KOPT-K1 (cell line): ENCODE measurements around the gene PMAIP1.
"Not testable (repeated sequence)": the region's sequence is repeated elsewhere in the genome, so short reads cannot be mapped to it uniquely, and the experiment has no call there.

ENCODE experiments used
- H3K27ac ChIP-seq: fragments of 200-600 bp; sonication (generic); 2 replicates; pipeline ENCODE4 v1.5.1; 2016; ENCODE audit warnings: antibody characterized with exemption, mild to moderate bottlenecking, low read depth, low read length; ENCODE audit not compliant: poor library complexity, severe bottlenecking
- H3K36me3 ChIP-seq: fragments of 200-600 bp; sonication (generic); 2 replicates; pipeline ENCODE4 v1.5.1; 2017; ENCODE audit warnings: antibody characterized with exemption, mild to moderate bottlenecking, low read length, moderate library complexity; ENCODE audit not compliant: insufficient read depth
- H3K9me3 ChIP-seq: fragments of 200-600 bp; sonication (generic); 2 replicates; pipeline ENCODE4 v1.5.1; 2017; ENCODE audit warnings: antibody characterized with exemption, low read length, mild to moderate bottlenecking; ENCODE audit not compliant: insufficient read depth, poor library complexity, severe bottlenecking

Gene PMAIP1

DNA sequence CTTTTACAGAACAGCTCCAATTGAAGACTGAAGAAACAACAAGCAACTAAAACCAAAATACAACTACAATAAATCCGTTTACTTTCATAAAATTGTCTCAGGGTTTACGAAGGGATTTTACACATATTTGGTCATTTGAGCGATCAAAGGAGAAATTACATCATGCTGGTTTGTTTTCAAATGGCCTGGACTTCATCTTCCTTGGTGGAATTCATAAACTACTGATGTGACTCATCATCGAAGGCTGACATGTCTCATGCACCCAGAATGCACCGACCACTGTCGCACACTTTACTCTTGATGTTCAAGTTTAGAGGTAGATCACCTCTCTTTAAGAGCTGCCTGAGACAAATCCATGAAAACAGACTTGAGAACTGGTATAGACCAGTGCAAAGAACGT is 25.6 kb upstream of the PMAIP1 start:
- Histone ChIP-seq H3K36me3 (no peaks in the 10 kb centered on the region), H3K9me3 (no peaks in the 10 kb centered on the region), H3K27ac (no peak overlapping the region)

DNA sequence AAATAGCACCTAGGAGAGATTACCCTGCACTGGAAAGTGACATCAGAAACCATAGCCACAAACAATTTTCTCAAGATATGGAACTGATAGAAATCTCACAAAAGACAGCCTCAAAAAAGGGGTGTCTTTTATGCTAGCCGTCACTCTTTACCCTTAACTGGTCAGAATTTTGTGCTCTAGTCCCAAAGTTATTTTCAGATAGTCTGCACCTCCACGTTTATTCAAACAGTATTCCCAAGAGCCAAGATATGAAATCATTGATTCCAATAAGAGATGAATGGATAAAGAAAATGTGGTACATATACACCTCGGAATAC is 23.5 kb upstream of the PMAIP1 start:
- no peaks in the 10 kb centered on the region for H3K9me3 ChIP-seq
- no peak overlapping the region for H3K27ac ChIP-seq
- H3K36me3 ChIP-seq, result no peaks in the 10 kb centered on the region

DNA sequence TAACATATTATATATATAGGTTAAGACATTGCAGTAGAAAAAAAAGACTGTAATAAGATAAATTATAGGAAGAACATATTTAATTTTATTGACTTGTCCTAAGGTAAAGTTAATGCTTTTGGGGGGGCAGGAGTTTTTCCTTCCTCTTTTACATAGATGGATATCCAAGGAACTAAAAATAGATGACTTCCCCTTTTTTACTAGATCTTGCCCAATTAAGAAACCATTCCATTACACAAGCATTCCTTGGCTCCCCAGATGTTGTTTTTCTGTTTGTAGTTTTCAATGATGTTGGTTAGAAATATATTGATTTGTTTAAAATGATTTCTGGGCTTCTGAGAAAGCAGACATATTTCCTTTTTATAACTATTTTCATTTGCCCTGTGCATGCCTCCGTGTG is 22.4 kb upstream of the PMAIP1 start:
- no peak overlapping the region for H3K27ac ChIP-seq
- H3K36me3 ChIP-seq, result no peaks in the 10 kb centered on the region
- no peaks in the 10 kb centered on the region for H3K9me3 ChIP-seq

DNA sequence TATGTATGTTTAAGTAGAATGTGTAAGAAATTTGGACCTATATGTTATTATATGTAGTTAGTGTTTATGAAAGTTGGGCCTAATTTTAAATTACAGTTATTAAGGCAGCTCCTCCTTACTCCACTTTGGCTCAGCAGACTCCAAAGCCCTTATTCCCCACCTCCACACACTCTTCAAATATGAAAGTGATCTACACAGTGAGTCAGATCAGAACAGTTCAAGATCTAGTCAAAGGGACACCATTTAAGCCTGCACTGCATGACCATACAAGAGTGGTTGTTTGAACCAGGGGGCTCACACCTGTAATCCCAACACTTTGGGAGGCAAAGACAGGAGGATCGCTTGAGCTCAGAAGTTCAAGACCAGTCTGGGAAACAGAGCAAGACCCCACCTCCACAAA is 21.2 kb upstream of the PMAIP1 start:
- no peak overlapping the region for H3K27ac ChIP-seq
- no peaks in the 10 kb centered on the region for H3K9me3 ChIP-seq
- H3K36me3 ChIP-seq, result no peaks in the 10 kb centered on the region

DNA sequence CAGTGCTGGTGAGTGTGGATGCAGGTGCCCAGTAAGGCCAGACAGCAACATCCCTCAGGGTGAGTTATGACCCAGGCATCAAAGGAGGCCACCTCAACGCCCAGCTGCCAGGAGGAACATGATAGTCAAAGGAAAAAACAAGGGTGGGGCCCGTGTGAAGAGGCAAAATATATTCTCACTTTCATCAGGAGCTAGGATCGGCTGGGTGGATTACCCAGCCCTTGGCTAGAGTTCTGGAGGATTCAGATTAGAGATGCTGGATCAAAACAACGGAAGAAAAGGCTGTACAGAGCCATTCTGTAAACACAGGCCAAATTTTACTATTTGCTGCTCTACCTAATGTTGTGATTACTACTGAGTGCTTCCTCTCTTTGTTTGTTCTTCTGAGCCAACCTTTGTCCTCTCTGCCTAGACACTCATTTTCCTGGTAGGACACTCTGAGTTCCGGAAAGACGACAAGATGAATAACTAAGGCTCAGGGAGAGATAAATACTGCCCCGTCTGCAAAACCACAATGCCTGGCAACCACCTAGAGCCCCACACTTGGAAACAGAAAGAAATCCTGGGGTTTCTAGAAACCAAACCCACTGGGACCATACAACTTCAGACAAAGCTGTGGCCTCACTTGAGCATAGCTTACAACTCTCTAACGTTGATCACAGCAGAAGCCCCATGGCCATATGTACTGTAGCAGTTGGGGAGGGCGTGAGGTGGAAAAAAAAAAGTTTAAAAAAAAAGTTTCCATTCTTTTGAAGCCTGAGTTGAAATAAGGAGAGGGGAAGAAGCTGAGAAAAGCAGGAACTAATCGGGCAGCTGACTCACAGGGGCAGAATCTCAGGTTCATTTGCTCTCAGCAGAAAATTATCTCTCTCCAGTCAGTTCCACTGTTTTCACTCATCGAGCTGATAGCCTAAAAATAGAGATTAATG is 17.8 kb upstream of the PMAIP1 start:
- Histone ChIP-seq H3K36me3 (no peaks in the 10 kb centered on the region), H3K27ac (peak overlapping the region; percentile 6), H3K9me3 (no peaks in the 10 kb centered on the region)

DNA sequence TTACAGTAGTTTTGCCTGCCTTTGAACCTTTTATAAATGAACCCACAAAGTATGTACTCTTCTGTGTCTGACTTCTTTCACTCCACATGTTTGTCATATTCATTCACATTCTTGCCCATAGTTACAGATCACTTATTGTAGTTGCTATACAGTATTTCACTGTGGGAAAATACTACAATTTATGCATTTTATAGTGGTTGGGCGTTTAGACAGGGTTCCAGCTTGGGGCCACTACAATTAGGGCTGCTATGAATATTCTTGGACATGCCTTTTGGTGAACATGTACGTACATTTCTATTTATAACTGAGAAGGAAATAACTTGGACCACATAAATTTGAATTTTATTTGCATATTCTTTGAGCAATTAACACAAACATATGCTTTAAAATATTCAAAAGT is 15.4 kb upstream of the PMAIP1 start:
- H3K27ac ChIP-seq, result no peak overlapping the region
- H3K36me3 ChIP-seq, result no peaks in the 10 kb centered on the region
- no peaks in the 10 kb centered on the region for H3K9me3 ChIP-seq

DNA sequence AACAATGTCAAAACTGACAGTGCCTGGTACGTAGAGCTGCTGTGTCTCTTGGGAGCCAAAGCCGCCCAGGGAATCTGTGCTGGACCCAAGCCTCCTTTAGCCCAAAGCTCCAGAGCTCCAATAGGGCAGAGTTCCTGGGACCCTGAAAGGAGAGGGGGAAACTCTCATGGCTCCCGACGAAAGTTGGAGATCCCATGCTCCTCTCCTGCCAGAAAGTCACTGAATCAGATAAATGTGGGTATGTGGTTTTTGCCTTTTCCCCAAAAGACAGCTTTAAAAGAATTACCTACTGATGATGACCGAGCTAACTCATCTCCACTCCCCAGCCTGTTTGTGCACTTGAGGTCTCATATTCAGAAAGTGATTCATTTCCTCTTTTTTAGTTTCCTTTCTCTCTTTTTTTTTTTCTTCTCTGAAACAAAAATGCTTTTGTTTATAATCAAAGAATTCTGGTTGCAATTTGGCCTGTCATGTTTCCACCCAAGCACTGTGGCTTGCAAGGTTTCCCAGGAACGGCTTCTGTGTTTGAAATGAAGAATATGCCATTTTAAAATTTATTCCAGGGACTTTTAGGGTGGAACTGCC is 14.1 kb upstream of the PMAIP1 start:
- H3K27ac ChIP-seq, result no peak overlapping the region
- H3K36me3 ChIP-seq, result no peaks in the 10 kb centered on the region
- no peaks in the 10 kb centered on the region for H3K9me3 ChIP-seq

DNA sequence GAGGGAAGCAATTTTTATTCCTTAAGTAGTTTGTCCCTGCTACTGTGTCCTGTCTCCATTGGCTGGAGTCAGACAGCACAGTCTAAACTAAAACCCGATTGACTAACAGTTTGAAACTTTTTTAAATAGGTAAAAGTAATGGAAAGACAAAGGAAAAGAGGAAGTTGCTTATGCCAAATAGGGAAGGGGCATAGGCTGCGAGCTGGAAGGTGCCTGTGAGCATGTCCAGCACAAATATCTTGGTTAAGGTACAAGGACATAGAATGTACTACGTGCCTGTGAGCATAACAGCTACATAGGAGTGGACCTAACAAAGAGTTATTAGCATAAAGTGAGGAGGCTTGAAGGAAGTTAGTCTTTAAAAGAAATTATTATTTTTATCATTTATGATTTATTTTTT is 13.4 kb upstream of the PMAIP1 start:
- not testable (repeated sequence) for H3K27ac ChIP-seq, H3K36me3 ChIP-seq, H3K9me3 ChIP-seq

DNA sequence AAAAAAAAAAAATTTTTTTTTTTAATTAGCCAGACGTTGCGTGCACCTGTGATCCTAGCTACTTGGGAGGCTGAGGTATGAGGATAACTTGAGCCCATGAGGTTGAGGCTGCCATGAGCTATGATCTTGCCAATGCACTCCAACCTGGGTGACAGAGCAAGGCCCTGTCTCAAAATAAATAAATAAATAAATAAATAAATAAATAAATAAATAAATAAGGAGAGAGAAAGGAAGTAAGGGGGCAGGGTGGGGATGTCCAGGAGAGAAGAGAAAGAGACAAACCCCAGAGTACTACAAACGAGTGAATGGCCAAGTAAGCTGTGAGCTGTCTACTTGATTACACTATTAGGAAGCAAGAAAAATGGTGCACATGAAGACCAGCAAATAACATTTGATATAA is 7.7 kb upstream of the PMAIP1 start:
- Histone ChIP-seq H3K36me3 (no peaks in the 10 kb centered on the region), H3K9me3 (no peaks in the 10 kb centered on the region), H3K27ac (no peak overlapping the region)

DNA sequence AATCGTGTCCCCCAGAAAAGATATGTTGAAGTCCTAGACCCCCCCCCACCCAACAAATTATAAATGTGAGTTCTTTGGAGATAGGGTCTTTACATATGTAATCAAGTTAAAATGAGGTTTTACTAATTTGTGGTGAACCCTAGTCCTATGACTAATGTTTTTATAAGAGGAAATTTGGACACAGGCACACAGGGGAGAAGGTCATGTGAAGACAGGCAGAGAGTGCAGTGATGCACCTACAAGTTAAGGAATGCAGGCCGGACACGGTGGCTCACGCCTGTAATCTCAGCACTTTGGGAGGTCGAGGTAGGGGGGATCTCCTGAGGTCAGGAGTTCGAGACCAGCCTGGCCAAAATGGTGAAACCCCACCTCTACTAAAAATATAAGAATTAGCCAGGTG is 5.8 kb upstream of the PMAIP1 start:
- Histone ChIP-seq H3K27ac (no peak overlapping the region), H3K9me3 (no peaks in the 10 kb centered on the region), H3K36me3 (no peaks in the 10 kb centered on the region)

DNA sequence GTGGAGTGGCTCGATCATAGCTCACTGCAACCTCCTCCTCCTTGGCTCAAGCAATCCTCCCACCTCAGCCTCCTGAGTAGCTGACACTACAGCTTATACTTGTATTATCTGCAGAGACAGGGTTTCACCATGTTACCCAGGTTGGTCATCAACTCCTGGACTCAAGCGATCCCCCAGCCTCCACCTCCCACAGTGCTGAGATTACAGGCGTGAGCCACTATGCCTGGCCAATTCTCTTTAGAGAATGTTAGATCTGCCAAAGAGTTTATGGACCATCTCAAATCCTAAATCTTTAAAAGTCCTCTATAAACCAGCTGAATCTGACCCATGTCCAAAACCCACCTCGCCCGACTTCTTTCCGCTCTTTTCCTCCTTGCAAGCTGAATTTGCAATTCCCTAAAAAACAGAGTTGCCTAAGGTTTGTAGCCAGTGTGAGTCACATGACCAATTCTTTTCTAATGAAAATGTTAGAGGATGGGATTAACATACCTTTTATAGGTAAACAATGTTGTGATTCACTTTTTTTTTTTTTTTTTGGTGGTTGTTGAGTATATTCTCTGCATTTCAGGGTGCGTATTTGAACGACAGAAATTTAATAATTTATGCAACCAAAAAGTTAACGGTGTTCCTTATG is 2.4 kb upstream of the PMAIP1 start:
- Histone ChIP-seq H3K27ac (no peak overlapping the region), H3K9me3 (no peaks in the 10 kb centered on the region)

DNA sequence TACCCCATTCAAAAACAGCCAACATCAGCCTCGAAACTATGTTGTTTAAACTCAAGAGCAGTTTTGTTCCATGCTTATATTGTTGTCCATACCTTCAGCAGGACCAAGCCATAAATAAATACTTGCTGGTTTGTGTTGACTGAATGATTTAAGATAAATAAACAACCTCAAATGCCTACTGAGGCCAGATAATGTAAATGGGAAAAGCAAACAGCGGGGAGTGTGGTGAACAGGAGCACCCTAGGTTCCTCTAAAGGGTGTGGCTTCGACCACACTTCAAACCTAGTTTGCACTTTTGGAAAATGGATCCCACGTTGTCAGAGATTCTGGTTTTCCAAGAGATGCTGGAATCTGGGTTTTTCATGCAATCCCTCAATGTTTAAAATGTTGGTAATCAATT is 1.7 kb upstream of the PMAIP1 start:
- Histone ChIP-seq H3K27ac (no peak overlapping the region), H3K36me3 (peaks cover 12% of the 10 kb centered on the region), H3K9me3 (no peaks in the 10 kb centered on the region)

More for the DNA sequence above, 2.4 kb upstream of the PMAIP1 start:
- peaks cover 5% of the 10 kb centered on the region for H3K36me3 ChIP-seq

DNA sequence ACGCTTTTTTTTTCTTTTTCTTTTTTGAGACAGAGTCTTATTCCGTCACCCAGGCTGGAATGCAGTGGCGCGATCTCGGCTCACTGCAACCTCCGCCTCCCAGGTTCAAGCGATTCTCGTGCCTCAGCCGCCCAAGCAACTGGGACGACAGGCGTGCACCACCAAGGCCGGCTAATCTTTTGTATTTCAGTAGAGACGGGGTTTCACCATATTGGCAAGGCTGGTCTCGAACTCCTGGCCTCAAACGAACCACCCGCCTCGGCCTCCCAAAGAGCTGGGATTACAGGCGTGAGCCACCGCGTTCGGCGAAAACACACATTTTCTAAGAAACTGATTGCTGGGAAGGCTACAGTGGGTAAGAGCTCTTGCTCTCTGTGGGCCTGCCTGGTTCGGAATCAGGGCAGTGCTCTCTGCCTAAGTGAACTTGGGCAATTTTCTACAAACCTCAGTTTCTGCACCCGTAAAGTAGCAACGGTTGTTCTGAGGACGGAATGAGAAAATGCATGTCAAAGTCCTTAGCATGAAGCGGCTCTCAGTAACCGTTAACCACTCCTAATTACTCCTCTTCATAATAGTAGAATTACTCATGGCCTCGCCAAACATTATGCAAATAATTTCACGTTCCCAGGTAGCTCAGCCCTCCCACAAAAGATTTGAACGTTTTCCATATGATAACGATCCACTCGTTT is 1.0 kb upstream of the PMAIP1 start:
- peak overlapping the region; percentile 89 for H3K27ac ChIP-seq
- peaks cover 18% of the 10 kb centered on the region for H3K36me3 ChIP-seq
- H3K9me3 ChIP-seq, result no peaks in the 10 kb centered on the region

DNA sequence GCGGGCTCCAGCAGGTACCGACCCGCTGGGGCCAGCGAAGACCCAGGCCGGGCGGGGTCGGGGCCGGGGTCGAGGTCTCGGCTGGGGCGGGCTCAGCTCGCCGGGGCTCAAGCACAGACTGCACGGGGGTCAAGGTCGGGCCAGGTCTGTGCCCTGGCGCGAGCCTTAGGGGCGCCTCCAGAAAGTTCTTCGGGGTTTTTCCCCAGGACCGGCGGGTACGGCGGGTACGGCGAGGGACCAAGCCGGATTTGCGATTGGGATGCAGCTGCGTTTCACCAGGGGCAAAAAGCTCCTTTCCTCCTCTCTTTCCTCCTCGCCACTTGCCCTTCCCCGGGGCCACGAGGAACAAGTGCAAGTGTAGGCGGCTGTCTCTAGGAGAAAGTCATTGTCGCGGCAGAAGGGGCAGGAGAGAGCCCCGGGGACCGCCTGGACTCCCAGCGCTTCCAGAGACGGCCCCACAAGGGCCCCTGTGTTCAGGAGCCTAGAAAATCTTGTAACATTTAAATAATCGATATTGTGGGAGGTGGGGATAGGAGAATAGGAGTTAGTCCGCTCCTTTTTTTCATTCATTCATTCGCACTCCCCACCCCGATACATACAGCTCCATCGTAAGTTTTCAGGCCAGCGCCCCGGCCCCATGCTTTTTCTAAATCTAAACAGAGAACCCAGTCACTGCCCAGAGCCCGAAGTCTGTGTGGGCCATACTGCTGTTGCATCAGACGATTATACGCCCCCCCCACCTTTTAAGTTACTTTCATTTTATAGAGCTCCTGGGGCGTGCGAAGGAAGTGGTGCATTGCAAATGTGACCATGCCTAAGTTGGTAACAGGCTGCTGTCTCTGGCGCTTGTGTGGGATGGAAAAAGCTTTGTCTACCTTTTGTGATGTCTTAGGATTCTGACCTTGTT is 679 bp downstream of the PMAIP1 start:
- Histone ChIP-seq H3K27ac (peak overlapping the region; percentile 89), H3K36me3 (peaks cover 28% of the 10 kb centered on the region), H3K9me3 (no peaks in the 10 kb centered on the region)
